Right atrium auricular region (tissue), 2 donors: ENCODE data around the gene ARHGAP23. TPM values are rescaled to one million over a fixed set of nuclear protein-coding genes. Genes with fewer than 3 reads are reported as not detected.

Experiments used
- DNase-seq: peaks from one replicate; pipeline ENCODE4 v3.0.0-alpha.2; 2019; ENCODE audit warnings: low spot score
- H3K27ac ChIP-seq, 2 donors: fragments of 200-600 bp; sonication (generic); 1 replicate in 1 of 2; 2 replicates in 1 of 2; pipeline ENCODE4 v1.5.1; 2016 to 2019
- H3K27me3 ChIP-seq, 2 donors: fragments of 200-600 bp; sonication (generic); one replicate each; pipeline versions ENCODE4 v1.5.1 to v1.6.0; 2017 to 2019
- H3K36me3 ChIP-seq: fragments of 200-600 bp; sonication (generic); one replicate; pipeline ENCODE4 v1.5.1; 2016
- H3K4me1 ChIP-seq, 2 donors: fragments of 200-600 bp; sonication (generic); one replicate each; pipeline versions ENCODE4 v1.5.1 to v1.6.0; 2017 to 2019
- H3K4me3 ChIP-seq, 2 donors: fragments of 200-600 bp; sonication (generic); 1 replicate in 1 of 2; 2 replicates in 1 of 2; pipeline ENCODE4 v1.5.1; 2017 to 2019; ENCODE audit warnings: mild to moderate bottlenecking in 1 of 2, moderate library complexity in 1 of 2
- H3K9me3 ChIP-seq, 2 donors: fragments of 200-600 bp; sonication (generic); one replicate each; pipeline ENCODE4 v1.5.1; 2019
- CTCF ChIP-seq, 2 donors: fragments of 200-600 bp; sonication (generic); IDR thresholded peaks; one replicate each; pipeline ENCODE4 v1.5.1; 2019; ENCODE audit warnings: antibody characterized with exemption in 2 of 2
- total RNA-seq, 2 donors: library from RNA; depleted of rRNA; stranded (reverse); fragments of >200 nt; gene quantifications; one replicate each; pipeline ENCODE4 v1.1.0, GENCODE V29; 2016

ARHGAP23 gene
- total RNA-seq, 2 donors from 2014 or later, result 59.9 to 95.6 TPM

- H3K27ac ChIP-seq, result no peak overlapping the region
- no peak for DNase-seq
- H3K27me3 ChIP-seq, result no peaks in the 10 kb centered on the region
- H3K4me3 ChIP-seq, result peak overlapping the region in 1 of 2 donors; percentile 24
- no peaks in the 10 kb centered on the region for H3K9me3 ChIP-seq
- H3K4me1 ChIP-seq, result peaks cover 0 to 40% of the 10 kb centered on the region in 2 donors
- TF ChIP-seq CTCF (IDR thresholded peaks at IDR 0.05), result no peak
- no peaks in the 10 kb centered on the region for H3K36me3 ChIP-seq
Measured at GRCh38 chr17:38415250-38416194, 12.7 kb upstream of the ARHGAP23 start.

DNA sequence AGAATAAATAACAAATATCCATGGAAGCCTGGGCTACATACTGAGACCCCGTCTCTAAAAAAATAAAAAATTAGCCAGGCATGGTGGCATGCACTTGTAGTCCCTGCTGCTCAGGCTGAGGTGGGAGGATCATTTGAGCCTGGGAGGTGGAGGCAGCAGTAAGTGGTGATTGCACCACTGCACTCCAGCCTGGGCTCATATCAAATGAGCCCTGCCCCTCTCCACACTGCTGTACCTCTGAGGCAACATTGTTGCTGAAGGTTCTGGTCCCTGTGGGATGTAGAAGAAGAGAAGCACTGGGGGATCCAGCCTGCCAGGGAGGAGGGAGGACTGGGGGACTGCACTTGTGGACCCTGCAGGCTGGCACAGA, 11.4 kb upstream of the ARHGAP23 start:
- Histone ChIP-seq H3K27me3 (no peaks in the 10 kb centered on the region), H3K4me1 (peaks cover 0 to 53% of the 10 kb centered on the region in 2 donors), H3K36me3 (no peaks in the 10 kb centered on the region), H3K4me3 (no peak overlapping the region), H3K27ac (no peak overlapping the region), H3K9me3 (no peaks in the 10 kb centered on the region)
- no peak for DNase-seq
- no peak for TF ChIP-seq CTCF (IDR thresholded peaks at IDR 0.05)

GRCh38 chr17:38417210-38417951, 10.9 kb upstream of the ARHGAP23 start:
- Histone ChIP-seq H3K27me3 (no peaks in the 10 kb centered on the region), H3K27ac (no peak overlapping the region), H3K4me3 (no peak overlapping the region), H3K4me1 (peaks cover 0 to 59% of the 10 kb centered on the region in 2 donors), H3K36me3 (no peaks in the 10 kb centered on the region), H3K9me3 (no peaks in the 10 kb centered on the region)
- no peak for DNase-seq
- TF ChIP-seq CTCF (IDR thresholded peaks at IDR 0.05), result no peak

DNA sequence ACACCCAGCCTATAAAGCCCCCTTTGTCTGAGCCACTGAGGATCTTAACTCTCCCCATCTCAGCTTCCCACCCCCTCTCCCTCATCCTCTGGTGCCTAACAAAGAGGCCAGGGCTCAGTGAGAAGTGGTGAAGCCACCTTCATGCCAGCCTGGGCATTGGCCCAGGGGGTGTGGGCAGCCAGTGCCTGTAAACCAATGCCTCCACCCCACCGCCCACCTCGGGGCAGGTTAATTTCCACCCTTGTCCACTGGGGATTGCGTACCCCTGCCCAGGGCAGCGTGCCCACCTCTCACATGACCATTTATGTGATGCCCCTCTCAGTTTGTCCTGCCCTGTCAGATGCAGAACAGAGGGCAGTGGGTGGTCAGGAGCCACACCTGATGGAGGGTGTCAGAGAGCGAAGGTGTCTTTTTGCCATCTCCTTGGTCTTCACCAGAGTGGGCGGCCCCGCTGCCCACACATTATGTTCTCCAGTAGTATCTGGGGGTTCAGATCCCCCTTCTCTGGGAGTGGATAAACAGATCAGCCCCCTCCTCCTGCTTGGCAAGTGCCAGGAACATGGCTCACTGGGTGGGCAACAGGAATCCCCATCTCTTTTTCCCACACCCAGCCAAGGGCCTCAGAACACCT, 10.1 kb upstream of the ARHGAP23 start:
- no peak for TF ChIP-seq CTCF (IDR thresholded peaks at IDR 0.05)
- H3K9me3 ChIP-seq, result no peaks in the 10 kb centered on the region
- no peaks in the 10 kb centered on the region for H3K27me3 ChIP-seq
- H3K36me3 ChIP-seq, result no peaks in the 10 kb centered on the region
- peaks cover 0 to 64% of the 10 kb centered on the region in 2 donors for H3K4me1 ChIP-seq
- H3K4me3 ChIP-seq, result no peak overlapping the region
- H3K27ac ChIP-seq, result no peak overlapping the region
- no peak for DNase-seq

DNA sequence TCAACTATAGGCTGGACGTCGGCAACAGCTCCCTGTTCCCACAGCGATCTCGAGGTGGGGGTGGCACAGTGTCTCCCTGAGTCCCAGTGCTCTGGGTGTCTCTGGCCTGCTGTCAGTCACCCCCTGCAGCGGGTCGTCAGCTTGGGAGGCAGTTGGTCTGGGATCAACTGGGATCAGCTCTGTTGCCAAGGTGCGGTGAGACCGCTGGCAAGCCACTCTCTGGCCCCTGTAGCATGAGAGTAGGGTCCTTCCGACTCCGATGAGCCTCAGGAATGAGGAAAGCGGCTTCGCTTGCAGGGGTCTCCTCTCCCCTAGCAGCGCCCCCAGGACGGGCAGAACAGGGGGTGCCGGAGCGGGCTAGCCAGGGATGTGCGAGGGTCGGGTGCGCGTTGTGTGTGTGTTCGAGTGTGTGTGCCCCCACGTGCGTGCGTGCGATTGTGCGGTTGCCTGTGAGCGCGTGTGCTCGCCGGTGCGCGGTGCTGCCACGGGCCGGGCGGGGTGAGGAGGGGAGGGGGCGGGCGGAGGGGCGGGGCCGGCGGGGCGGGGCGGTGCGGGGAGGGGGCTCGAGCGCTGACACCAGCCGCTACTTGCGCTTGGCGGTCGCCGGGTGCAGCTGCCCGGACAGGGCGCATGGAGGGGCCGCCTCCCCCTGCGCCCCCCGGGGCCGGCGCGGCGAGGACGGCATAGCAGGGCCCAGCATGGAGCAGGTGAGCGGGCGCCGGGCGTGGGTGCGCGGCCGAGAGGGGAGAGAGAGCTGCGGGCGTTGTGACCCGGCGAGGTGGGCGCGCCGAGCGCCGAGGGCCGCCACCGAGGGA, 9.4 kb upstream of the ARHGAP23 start:
- Histone ChIP-seq H3K4me1 (peaks cover 0 to 65% of the 10 kb centered on the region in 2 donors), H3K27me3 (no peaks in the 10 kb centered on the region), H3K27ac (peak overlapping the region; percentile 74 to 87), H3K36me3 (no peaks in the 10 kb centered on the region), H3K9me3 (no peaks in the 10 kb centered on the region), H3K4me3 (peak overlapping the region; percentile 50 to 56)
- no peak for DNase-seq
- TF ChIP-seq CTCF (IDR thresholded peaks at IDR 0.05), result no peak
